ENCODE results near the gene RNF39.

Gene RNF39

DNA sequence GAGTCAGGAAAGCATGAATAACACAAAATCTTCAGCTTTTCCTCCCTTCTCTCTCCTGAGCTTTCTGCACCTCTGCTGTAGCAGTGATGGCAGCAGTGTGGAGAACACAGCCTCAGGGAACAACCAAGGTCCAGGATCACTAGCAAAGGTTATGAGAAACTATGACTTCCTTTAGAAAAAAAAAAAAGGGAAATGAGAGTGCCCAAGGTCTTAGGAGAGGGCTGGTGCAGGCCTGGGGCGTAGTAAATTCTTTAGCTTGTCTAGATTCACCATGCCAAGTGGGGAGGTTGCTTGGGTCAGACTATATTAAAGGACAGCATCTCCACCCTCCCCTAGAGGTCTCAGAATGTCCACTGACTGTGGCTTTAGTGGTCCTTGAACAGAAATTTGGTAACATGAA lies 54.9 kb downstream of the RNF39 start:
- DNase-seq (ENCODE audit: low read depth, low spot score) = no peak
- in situ Hi-C loops (cut with HindIII; ENCODE audit: low sequenced_read_pairs) = no loop called here
- H3K4me3 ChIP-seq (ENCODE audit: low read depth, low read length) = no peak overlapping the region
- no peak for TF ChIP-seq CTCF (IDR thresholded peaks at IDR 0.05; ENCODE audit: low read depth, low read length)

All from astrocyte of the spinal cord (primary cell).